CD4-positive, alpha-beta T cell (primary cell): Measurements from ENCODE around the gene ARG1. TPM values are rescaled to one million over a fixed set of nuclear protein-coding genes. Genes with fewer than 3 reads are reported as not detected.

Source experiments
- ATAC-seq: fragments of 200-7000 bp; cut with Tn5 transposase; one replicate; pipeline ENCODE4 v1.10.0; 2022; ENCODE audit warnings: mild to moderate bottlenecking; ENCODE audit not compliant: poor library complexity
- CTCF ChIA-PET: fragments of 350-600 bp; sonication (Branson Sonifier 250); formaldehyde crosslinking; loops from one replicate; lab custom pipeline; 2021; ENCODE audit warnings: antibody characterized with exemption, inconsistent platforms; lab: Charles Lee
- POLR2A ChIA-PET: fragments of 350-600 bp; sonication (Branson Sonifier 250); formaldehyde crosslinking; loops from one replicate; lab custom pipeline; 2021; ENCODE audit warnings: antibody characterized with exemption, inconsistent platforms; lab: Charles Lee
- DNase-seq, 14 experiments: peaks; one replicate each; pipeline ENCODE4 v3.0.0-alpha.2; 2013 to 2020; ENCODE audit warnings: mixed read lengths in 2 of 14
- H3K27ac ChIP-seq, 2 donors: one replicate each; pipeline versions ENCODE4 v1.5.1 to v1.7.0; 2013; ENCODE audit warnings: low read length in 2 of 2, low read depth in 1 of 2, mild to moderate bottlenecking in 1 of 2
- H3K27me3 ChIP-seq, 2 experiments: 1 replicate in 1 of 2; 2 replicates in 1 of 2; pipeline versions ENCODE4 v1.6.1 to v1.7.0; 2013; ENCODE audit warnings: low read length in 2 of 2, control low read depth in 1 of 2, mild to moderate bottlenecking in 1 of 2, moderate library complexity in 1 of 2; ENCODE audit not compliant: insufficient read depth in 2 of 2, control insufficient read depth in 1 of 2
- H3K36me3 ChIP-seq: one replicate; pipeline ENCODE4 v1.6.1; 2013; ENCODE audit warnings: low read length, control low read depth; ENCODE audit not compliant: insufficient read depth
- H3K4me1 ChIP-seq: one replicate; pipeline ENCODE4 v1.6.1; 2013; ENCODE audit warnings: low read length, control low read depth; ENCODE audit not compliant: insufficient read depth
- H3K4me3 ChIP-seq: one replicate; pipeline ENCODE4 v1.5.1; 2013; ENCODE audit warnings: mild to moderate bottlenecking, low read length, moderate library complexity
- H3K9me3 ChIP-seq, 2 experiments: 1 replicate in 1 of 2; 2 replicates in 1 of 2; pipeline versions ENCODE4 v1.6.1 to v1.7.0; 2013; ENCODE audit warnings: low read length in 2 of 2, mild to moderate bottlenecking in 2 of 2, control low read depth in 1 of 2, moderate library complexity in 1 of 2; ENCODE audit not compliant: control insufficient read depth in 1 of 2, insufficient read depth in 1 of 2
- H3K27ac Mint-ChIP-seq: one replicate; pipeline ENCODE4 v1.8.0; 2020; ENCODE audit warnings: mixed read lengths
- H3K27me3 Mint-ChIP-seq: one replicate; pipeline ENCODE4 v1.8.0; 2021; ENCODE audit warnings: mixed read lengths
- H3K36me3 Mint-ChIP-seq: one replicate; pipeline ENCODE4 v1.8.0; 2021; ENCODE audit warnings: low read depth, mixed read lengths
- H3K4me1 Mint-ChIP-seq: one replicate; pipeline ENCODE4 v1.8.0; 2021; ENCODE audit warnings: low read depth, mixed read lengths
- H3K4me3 Mint-ChIP-seq: one replicate; pipeline ENCODE4 v1.8.0; 2020; ENCODE audit warnings: mild to moderate bottlenecking, mixed read lengths
- H3K9me3 Mint-ChIP-seq: one replicate; pipeline ENCODE4 v1.8.0; 2020; ENCODE audit warnings: mixed read lengths
- intact Hi-C, 2 experiments: fragments of 100-400 bp; cut with DNase I in 1 of 2; cut with micrococcal nuclease in 1 of 2; formaldehyde crosslinking; loops; one replicate each; pipeline versions ENCODE4 v1.15.1 to v1.9.0; 2023 to 2025; cut with DNase I, micrococcal nuclease
- total RNA-seq, 174 experiments: library from RNA in 2 of 174; stranded (reverse) in 2 of 174; gene quantifications; one replicate each; pipeline ENCODE4 v1.2.3 and lab custom pipeline; 2021 to 2026
- TF ChIP-seq, protein P1 (sequence below): fragments of 200-600 bp; IDR thresholded peaks from one replicate; pipeline ENCODE4 v1.8.0; 2022; ENCODE audit warnings: antibody characterized with exemption, mild to moderate bottlenecking

The ARG1 gene
- total RNA-seq, 2 experiments from 2014 or later, result 0.36 to 0.50 TPM

DNA sequence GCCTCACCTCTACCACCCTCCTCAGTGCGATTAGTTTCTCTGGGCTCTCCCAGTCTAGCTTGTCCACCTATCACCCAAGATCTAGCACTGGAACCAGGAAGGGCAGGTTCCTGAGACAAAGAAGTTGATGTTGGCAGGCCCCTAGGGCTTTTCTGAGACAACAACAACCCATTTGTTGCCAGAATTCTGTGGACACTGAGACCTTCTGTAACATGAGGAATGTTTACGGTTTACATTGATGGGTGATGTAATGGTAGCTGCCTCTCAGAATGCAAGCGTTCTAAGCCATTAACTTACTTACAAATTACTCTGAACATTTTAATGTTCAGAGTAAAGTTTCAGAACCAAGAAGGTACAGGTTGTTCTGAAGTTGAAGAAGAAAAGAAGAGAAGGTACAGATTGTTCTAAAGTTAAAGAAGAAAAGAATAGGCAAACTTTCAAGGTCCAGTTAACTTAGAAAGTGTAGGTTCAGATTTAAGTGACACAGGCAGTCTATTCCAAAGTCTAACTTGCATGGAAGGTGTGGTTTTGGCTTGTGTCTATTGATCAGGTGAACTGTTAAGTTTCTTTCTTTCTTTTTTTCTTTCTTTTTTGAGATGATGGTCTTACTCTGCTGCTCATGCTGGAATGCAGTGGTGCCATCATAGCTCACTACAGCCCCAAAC lies 58.7 kb downstream of the ARG1 start:
- H3K9me3 Mint-ChIP-seq, result no peaks in the 10 kb centered on the region
- Histone ChIP-seq H3K36me3 (no peaks in the 10 kb centered on the region), H3K27ac (no peak overlapping the region), H3K9me3 (no peaks in the 10 kb centered on the region), H3K27me3 (no peaks in the 10 kb centered on the region), H3K4me3 (no peak overlapping the region), H3K4me1 (peaks cover 8% of the 10 kb centered on the region)
- DNase-seq (no peak), ATAC-seq (no peak)
- no peaks in the 10 kb centered on the region for H3K27me3 Mint-ChIP-seq
- peaks cover 16% of the 10 kb centered on the region for H3K36me3 Mint-ChIP-seq
- no peak overlapping the region for H3K27ac Mint-ChIP-seq
- peaks cover 29% of the 10 kb centered on the region for H3K4me1 Mint-ChIP-seq
- intact Hi-C loops, result loop anchor here in 1 of 2 experiments (10.0 kb wide), 1 partner anchor 873 kb away; no protein-coding TSS in a partner anchor
- CTCF ChIA-PET, result no interaction called here
- TF ChIP-seq, protein P1, sequence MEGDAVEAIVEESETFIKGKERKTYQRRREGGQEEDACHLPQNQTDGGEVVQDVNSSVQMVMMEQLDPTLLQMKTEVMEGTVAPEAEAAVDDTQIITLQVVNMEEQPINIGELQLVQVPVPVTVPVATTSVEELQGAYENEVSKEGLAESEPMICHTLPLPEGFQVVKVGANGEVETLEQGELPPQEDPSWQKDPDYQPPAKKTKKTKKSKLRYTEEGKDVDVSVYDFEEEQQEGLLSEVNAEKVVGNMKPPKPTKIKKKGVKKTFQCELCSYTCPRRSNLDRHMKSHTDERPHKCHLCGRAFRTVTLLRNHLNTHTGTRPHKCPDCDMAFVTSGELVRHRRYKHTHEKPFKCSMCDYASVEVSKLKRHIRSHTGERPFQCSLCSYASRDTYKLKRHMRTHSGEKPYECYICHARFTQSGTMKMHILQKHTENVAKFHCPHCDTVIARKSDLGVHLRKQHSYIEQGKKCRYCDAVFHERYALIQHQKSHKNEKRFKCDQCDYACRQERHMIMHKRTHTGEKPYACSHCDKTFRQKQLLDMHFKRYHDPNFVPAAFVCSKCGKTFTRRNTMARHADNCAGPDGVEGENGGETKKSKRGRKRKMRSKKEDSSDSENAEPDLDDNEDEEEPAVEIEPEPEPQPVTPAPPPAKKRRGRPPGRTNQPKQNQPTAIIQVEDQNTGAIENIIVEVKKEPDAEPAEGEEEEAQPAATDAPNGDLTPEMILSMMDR, result no peak
- H3K4me3 Mint-ChIP-seq, result peak overlapping the region; percentile 11
- POLR2A ChIA-PET, result no interaction called here

Other genes with a start within 250 kb of the ARG1 start
- gene MED23, start 55.0 kb downstream of the ARG1 start, total RNA-seq, result 10 to 100 TPM; 56.7 to 59.5 TPM
- gene ENPP3, start 64.1 kb downstream of the ARG1 start, total RNA-seq, result under 1 TPM; 0.22 to 0.34 TPM
- not detected for gene OR2A4, start 128.2 kb downstream of the ARG1 start, total RNA-seq
- gene CTAGE9, start 137.8 kb downstream of the ARG1 start, total RNA-seq, result not detected
- gene ENPP1, start 234.8 kb downstream of the ARG1 start, total RNA-seq, result under 1 TPM; 0.08 TPM